ENCODE data around the gene CCDC157.

Gene CCDC157

GRCh38 chr22:30357650-30358215 is 926 bp downstream of the CCDC157 start:
- DNase-seq: no peak

- no peak for DNase-seq
Measured at GRCh38 chr22:30358541-30358940, 1.7 kb downstream of the CCDC157 start.

- no peak for DNase-seq
Measured at GRCh38 chr22:30361916-30362650, 5.3 kb downstream of the CCDC157 start.

- peak; percentile 1 for DNase-seq
Measured at GRCh38 chr22:30362651-30363281, 6.0 kb downstream of the CCDC157 start.

- no peak for DNase-seq
Measured at GRCh38 chr22:30365891-30366290, 9.1 kb downstream of the CCDC157 start.

- DNase-seq: no peak
Measured at GRCh38 chr22:30368420-30368819, 11.6 kb downstream of the CCDC157 start.

GRCh38 chr22:30370641-30371230 is 13.9 kb downstream of the CCDC157 start:
- DNase-seq: no peak

- no peak for DNase-seq
Measured at GRCh38 chr22:30371321-30371720, 14.5 kb downstream of the CCDC157 start.

- DNase-seq: no peak
Measured at GRCh38 chr22:30371981-30372380, 15.2 kb downstream of the CCDC157 start.

GRCh38 chr22:30372915-30373314 is 16.1 kb downstream of the CCDC157 start:
- no peak for DNase-seq

GRCh38 chr22:30373331-30374325 is 16.8 kb downstream of the CCDC157 start:
- DNase-seq: no peak

- DNase-seq: no peak
Measured at GRCh38 chr22:30375312-30375849, 18.6 kb downstream of the CCDC157 start.

GRCh38 chr22:30380011-30380410 is 23.2 kb downstream of the CCDC157 start:
- no peak for DNase-seq

- no peak for DNase-seq
Measured at GRCh38 chr22:30381264-30381663, 24.5 kb downstream of the CCDC157 start.

- no peak for DNase-seq
Measured at GRCh38 chr22:30382340-30382739, 25.5 kb downstream of the CCDC157 start.

- DNase-seq: no peak
Measured at GRCh38 chr22:30383061-30383460, 26.3 kb downstream of the CCDC157 start.

GRCh38 chr22:30385942-30386341 is 29.1 kb downstream of the CCDC157 start:
- DNase-seq: no peak

- DNase-seq: no peak
Measured at GRCh38 chr22:30386608-30386959, 29.8 kb downstream of the CCDC157 start.

GRCh38 chr22:30386960-30387827 is 30.4 kb downstream of the CCDC157 start, which contains the start of gene RNF215:
RNF215 (minus strand) TSS chr22:30387411; CDS start chr22:30387313, 98 bp downstream.
- DNase-seq: peak; percentile 80

- DNase-seq: peak; percentile 3
Measured at GRCh38 chr22:30390974-30391691, 34.3 kb downstream of the CCDC157 start.

Measured in NCI-H345 (cell line).